Fibroblast of peridontal ligament (primary cell): ENCODE results near the gene POLR2L.

Experiments used
- DNase-seq: peaks from one replicate; pipeline ENCODE4 v3.0.0-alpha.2; 2010; ENCODE audit errors: extremely low read depth

Gene POLR2L

GRCh38 chr11:810040-810567 is 32.2 kb downstream of the POLR2L start:
- no peak for DNase-seq

GRCh38 chr11:809287-810039 is 32.9 kb downstream of the POLR2L start, which contains the start of gene RPLP2:
TSS of gene RPLP2 (plus strand) at chr11:809967. CDS start at chr11:810235, 268 bp downstream.
- peak; percentile 96 for DNase-seq

- no peak for DNase-seq
Observed at GRCh38 chr11:808427-809286, 33.7 kb downstream of the POLR2L start.

GRCh38 chr11:804599-804964 is 37.7 kb downstream of the POLR2L start:
- no peak for DNase-seq

- no peak for DNase-seq
Observed at GRCh38 chr11:803770-804598, 38.3 kb downstream of the POLR2L start.

GRCh38 chr11:803467-803742 is 38.9 kb downstream of the POLR2L start:
- DNase-seq, result no peak

GRCh38 chr11:802693-803466 is 39.4 kb downstream of the POLR2L start:
- no peak for DNase-seq

- DNase-seq, result no peak
Observed at GRCh38 chr11:802018-802617, 40.2 kb downstream of the POLR2L start.

GRCh38 chr11:801097-801780 is 41.1 kb downstream of the POLR2L start:
- DNase-seq, result no peak

- DNase-seq, result no peak
Observed at GRCh38 chr11:800473-800872, 41.9 kb downstream of the POLR2L start.

- DNase-seq, result no peak
Observed at GRCh38 chr11:799641-800316, 42.5 kb downstream of the POLR2L start.

GRCh38 chr11:798093-798713 is 44.1 kb downstream of the POLR2L start, which contains the start of gene SLC25A22:
TSS of gene SLC25A22 (minus strand) at chr11:798281. CDS start at chr11:795006, 3,275 bp downstream.
- peak; percentile 52 for DNase-seq

- DNase-seq, result peak; percentile 73
Observed at GRCh38 chr11:797296-798092, 44.8 kb downstream of the POLR2L start.

GRCh38 chr11:796565-797295 is 45.6 kb downstream of the POLR2L start:
- DNase-seq, result no peak

- DNase-seq, result peak; percentile 68
Observed at GRCh38 chr11:795634-796564, 46.4 kb downstream of the POLR2L start.
